ENCODE measurements around the gene GFRAL. TPM values are rescaled to one million over a fixed set of nuclear protein-coding genes. Genes with fewer than 3 reads are reported as not detected.

The GFRAL gene
- total RNA-seq, 1 experiment from 2014 or later: not detected

DNA sequence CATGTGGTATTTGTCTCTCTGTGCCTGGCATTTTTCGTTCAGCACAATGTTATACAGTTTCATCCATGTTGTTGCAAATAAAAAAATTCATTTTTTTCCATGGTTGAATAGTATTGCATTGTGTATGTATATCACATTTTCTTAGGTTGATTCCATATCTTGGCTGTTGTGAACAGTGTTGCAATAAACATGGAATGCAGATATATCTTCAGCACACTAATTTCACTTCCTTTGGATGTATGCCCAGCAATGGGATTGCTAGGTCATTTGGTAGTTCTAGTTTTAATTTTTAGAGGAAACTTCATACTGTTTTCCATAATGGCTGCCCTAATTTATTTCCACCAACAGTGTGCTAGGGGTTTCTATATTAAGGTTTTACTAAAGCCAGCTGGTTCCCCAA lies 52.6 kb downstream of the GFRAL start:
- in situ Hi-C loops (cut with HindIII; ENCODE audit: low pct_unique_long_range_greater_than_20kb, low sequenced_read_pairs) (no loop called here), intact Hi-C loops (cut with micrococcal nuclease; ENCODE audit: unreplicated experiment) (no loop called here)
- no TSS peak for BruUV-seq (replicated peaks)
- Histone ChIP-seq H3K27ac (ENCODE audit: low read length) (no peak overlapping the region), H3K27me3 (ENCODE audit: control insufficient read depth, insufficient read depth, low read length) (0 out of 2 replicates have a peak, but pooled peaks cover 2% of the 10 kb centered on the region), H3K36me3 (ENCODE audit: control insufficient read depth, insufficient read depth, low read length) (no peaks in the 10 kb centered on the region), H3K4me1 (ENCODE audit: control insufficient read depth, insufficient read depth, low read length) (no peaks in the 10 kb centered on the region), H3K9me3 (ENCODE audit: control insufficient read depth, insufficient read depth, low read depth, low read length) (no peaks in the 10 kb centered on the region), H3K4me3 (ENCODE audit: low read depth in 2 of 2, low read length in 2 of 2) (no peak overlapping the region)
- POLR2A ChIA-PET: no interaction called here
- TF ChIP-seq POLR2AphosphoS5 (IDR thresholded peaks at IDR 0.05; ENCODE audit: low read depth, low read length) (no peak), SIN3A (IDR thresholded peaks at IDR 0.05; ENCODE audit: borderline replicate concordance, insufficient read depth, low read depth, low read length) (no peak), TCF7L2 (IDR thresholded peaks at IDR 0.05; ENCODE audit: low read depth, low read length) (no peak)
- TF ChIP-seq, protein P1, sequence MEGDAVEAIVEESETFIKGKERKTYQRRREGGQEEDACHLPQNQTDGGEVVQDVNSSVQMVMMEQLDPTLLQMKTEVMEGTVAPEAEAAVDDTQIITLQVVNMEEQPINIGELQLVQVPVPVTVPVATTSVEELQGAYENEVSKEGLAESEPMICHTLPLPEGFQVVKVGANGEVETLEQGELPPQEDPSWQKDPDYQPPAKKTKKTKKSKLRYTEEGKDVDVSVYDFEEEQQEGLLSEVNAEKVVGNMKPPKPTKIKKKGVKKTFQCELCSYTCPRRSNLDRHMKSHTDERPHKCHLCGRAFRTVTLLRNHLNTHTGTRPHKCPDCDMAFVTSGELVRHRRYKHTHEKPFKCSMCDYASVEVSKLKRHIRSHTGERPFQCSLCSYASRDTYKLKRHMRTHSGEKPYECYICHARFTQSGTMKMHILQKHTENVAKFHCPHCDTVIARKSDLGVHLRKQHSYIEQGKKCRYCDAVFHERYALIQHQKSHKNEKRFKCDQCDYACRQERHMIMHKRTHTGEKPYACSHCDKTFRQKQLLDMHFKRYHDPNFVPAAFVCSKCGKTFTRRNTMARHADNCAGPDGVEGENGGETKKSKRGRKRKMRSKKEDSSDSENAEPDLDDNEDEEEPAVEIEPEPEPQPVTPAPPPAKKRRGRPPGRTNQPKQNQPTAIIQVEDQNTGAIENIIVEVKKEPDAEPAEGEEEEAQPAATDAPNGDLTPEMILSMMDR (IDR thresholded peaks at IDR 0.05): no peak
- TF ChIP-seq, protein P2, sequence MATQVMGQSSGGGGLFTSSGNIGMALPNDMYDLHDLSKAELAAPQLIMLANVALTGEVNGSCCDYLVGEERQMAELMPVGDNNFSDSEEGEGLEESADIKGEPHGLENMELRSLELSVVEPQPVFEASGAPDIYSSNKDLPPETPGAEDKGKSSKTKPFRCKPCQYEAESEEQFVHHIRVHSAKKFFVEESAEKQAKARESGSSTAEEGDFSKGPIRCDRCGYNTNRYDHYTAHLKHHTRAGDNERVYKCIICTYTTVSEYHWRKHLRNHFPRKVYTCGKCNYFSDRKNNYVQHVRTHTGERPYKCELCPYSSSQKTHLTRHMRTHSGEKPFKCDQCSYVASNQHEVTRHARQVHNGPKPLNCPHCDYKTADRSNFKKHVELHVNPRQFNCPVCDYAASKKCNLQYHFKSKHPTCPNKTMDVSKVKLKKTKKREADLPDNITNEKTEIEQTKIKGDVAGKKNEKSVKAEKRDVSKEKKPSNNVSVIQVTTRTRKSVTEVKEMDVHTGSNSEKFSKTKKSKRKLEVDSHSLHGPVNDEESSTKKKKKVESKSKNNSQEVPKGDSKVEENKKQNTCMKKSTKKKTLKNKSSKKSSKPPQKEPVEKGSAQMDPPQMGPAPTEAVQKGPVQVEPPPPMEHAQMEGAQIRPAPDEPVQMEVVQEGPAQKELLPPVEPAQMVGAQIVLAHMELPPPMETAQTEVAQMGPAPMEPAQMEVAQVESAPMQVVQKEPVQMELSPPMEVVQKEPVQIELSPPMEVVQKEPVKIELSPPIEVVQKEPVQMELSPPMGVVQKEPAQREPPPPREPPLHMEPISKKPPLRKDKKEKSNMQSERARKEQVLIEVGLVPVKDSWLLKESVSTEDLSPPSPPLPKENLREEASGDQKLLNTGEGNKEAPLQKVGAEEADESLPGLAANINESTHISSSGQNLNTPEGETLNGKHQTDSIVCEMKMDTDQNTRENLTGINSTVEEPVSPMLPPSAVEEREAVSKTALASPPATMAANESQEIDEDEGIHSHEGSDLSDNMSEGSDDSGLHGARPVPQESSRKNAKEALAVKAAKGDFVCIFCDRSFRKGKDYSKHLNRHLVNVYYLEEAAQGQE (IDR thresholded peaks at IDR 0.05; ENCODE audit: insufficient read depth in 1 of 2, low read depth in 2 of 2, low read length in 1 of 2): no peak
- ATAC-seq: no peak
- CTCF ChIA-PET: no interaction called here
- no peak for DNase-seq (ENCODE audit: low read depth, low spot score)

DNA sequence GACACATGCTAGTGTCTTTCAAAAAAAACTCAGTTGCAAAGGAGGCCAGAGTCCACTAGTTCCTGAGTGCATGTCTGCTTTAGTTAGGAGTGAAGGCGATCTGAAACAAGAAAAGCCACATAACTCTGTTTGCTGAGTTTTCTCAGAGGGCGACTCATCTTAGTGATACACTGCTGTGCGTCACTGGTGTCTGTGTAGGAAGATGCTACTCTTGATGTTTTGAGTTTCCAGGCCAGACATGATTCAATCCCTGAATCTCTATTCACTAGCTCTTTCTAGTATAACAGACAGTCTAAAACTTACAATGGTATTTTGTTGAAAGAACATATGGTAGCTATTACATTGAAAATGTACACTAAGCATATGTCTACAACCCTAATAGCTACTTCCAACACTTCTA lies 60.9 kb downstream of the GFRAL start:
- DNase-seq (ENCODE audit: low read depth, low spot score) (no peak), ATAC-seq (no peak)
- Histone ChIP-seq H3K4me1 (ENCODE audit: control insufficient read depth, insufficient read depth, low read length) (no peaks in the 10 kb centered on the region), H3K27me3 (ENCODE audit: control insufficient read depth, insufficient read depth, low read length) (0 out of 2 replicates have a peak, but pooled peaks cover 2% of the 10 kb centered on the region), H3K36me3 (ENCODE audit: control insufficient read depth, insufficient read depth, low read length) (no peaks in the 10 kb centered on the region), H3K9me3 (ENCODE audit: control insufficient read depth, insufficient read depth, low read depth, low read length) (no peaks in the 10 kb centered on the region), H3K4me3 (ENCODE audit: low read depth in 2 of 2, low read length in 2 of 2) (no peak overlapping the region), H3K27ac (ENCODE audit: low read length) (no peak overlapping the region)
- POLR2A ChIA-PET: no interaction called here
- in situ Hi-C loops (cut with HindIII; ENCODE audit: low pct_unique_long_range_greater_than_20kb, low sequenced_read_pairs): no loop called here
- TF ChIP-seq POLR2AphosphoS5 (IDR thresholded peaks at IDR 0.05; ENCODE audit: low read depth, low read length) (no peak), SIN3A (IDR thresholded peaks at IDR 0.05; ENCODE audit: borderline replicate concordance, insufficient read depth, low read depth, low read length) (no peak), TCF7L2 (IDR thresholded peaks at IDR 0.05; ENCODE audit: low read depth, low read length) (no peak)
- TF ChIP-seq, protein P1 (IDR thresholded peaks at IDR 0.05): no peak
- TF ChIP-seq, protein P2 (IDR thresholded peaks at IDR 0.05; ENCODE audit: insufficient read depth in 1 of 2, low read depth in 2 of 2, low read length in 1 of 2): no peak
- intact Hi-C loops (cut with micrococcal nuclease; ENCODE audit: unreplicated experiment): no loop called here
- CTCF ChIA-PET: no interaction called here
- BruUV-seq (replicated peaks): no TSS peak
